Omental fat pad (tissue), 4 donors: ENCODE measurements around the gene ACSL5. TPM values are rescaled to one million over a fixed set of nuclear protein-coding genes. Genes with fewer than 3 reads are reported as not detected.
"Not testable (repeated sequence)": the region's sequence is repeated elsewhere in the genome, so short reads cannot be mapped to it uniquely, and the experiment has no call there.

Experiments
- ATAC-seq: fragments of 150-250 bp; one replicate; pipeline ENCODE4 v1.9.1; 2016; ENCODE audit warnings: mild to moderate bottlenecking, moderate library complexity; ENCODE audit not compliant: low FRiP score
- DNase-seq: peaks from one replicate; pipeline ENCODE4 v3.0.0-alpha.2; 2019; ENCODE audit warnings: low spot score
- CTCF ChIP-seq, 3 donors: fragments of 450-650 bp; IDR thresholded peaks; one replicate each; pipeline ENCODE4 v1.5.1; 2016 to 2017; ENCODE audit warnings: antibody characterized with exemption in 3 of 3, mild to moderate bottlenecking in 3 of 3, moderate library complexity in 2 of 3
- total RNA-seq, 4 donors: library from RNA; depleted of rRNA; stranded (reverse); fragments of >200 nt; gene quantifications; one replicate each; pipeline ENCODE4 v1.1.0, GENCODE V29; 2016

Gene ACSL5
- total RNA-seq, 4 donors from 2014 or later = 39.7 to 58.8 (median 48.4) TPM

DNA sequence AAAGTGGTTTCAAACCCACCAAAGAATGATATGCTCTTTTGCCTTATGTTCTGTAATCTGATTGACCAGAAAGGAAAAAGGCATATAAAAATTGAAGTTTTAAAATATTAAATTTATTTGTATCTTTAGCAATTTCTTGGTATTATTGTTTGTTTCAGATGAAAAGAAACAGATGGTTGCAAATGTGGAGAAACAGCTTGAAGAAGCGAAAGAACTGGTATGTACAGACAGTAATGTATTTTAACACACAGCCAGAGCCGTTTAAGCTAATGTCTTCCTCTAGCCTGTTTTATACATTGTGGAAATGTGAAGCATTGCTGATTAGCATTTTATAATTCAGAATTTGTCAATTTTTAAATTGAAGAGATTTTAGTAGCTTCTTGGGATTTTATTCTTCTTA is 86.5 kb downstream of the ACSL5 start:
- DNase-seq = no peak
- no peak for TF ChIP-seq CTCF (IDR thresholded peaks at IDR 0.05)
- no peak for ATAC-seq

GRCh38 chr10:112461029-112461887 is 87.3 kb downstream of the ACSL5 start:
- DNase-seq (no peak), ATAC-seq (no peak)
- no peak for TF ChIP-seq CTCF (IDR thresholded peaks at IDR 0.05)

GRCh38 chr10:112464074-112464473 is 90.2 kb downstream of the ACSL5 start:
- ATAC-seq, DNase-seq: not testable (repeated sequence)

- no peak for TF ChIP-seq CTCF (IDR thresholded peaks at IDR 0.05)
- no peak for ATAC-seq
- no peak for DNase-seq
Measured at GRCh38 chr10:112465299-112465883, 91.5 kb downstream of the ACSL5 start.

DNA sequence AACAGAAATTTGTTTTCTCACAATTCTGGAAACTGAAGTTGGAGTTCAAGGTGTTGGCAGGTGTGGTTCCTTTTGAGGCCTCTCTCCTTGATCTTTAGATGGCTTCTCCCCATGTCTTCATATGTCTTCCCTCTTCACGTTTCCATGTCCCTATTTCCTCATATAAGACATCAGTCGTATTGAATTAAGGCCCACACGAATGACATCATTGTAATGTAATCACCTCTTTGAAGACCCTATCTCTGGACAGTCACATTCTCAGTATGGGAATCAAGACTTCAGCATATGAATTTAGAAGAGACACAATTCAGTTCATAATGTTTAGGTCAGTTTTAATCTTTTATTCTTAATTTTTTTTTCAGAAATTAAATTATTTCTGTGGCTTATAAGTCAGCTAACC is 92.9 kb downstream of the ACSL5 start:
- TF ChIP-seq CTCF (IDR thresholded peaks at IDR 0.05) = no peak
- no peak for DNase-seq
- ATAC-seq = no peak

- no peak for TF ChIP-seq CTCF (IDR thresholded peaks at IDR 0.05)
- DNase-seq = no peak
- no peak for ATAC-seq
Measured at GRCh38 chr10:112467541-112468075, 93.7 kb downstream of the ACSL5 start.

GRCh38 chr10:112471878-112472487 is 98.1 kb downstream of the ACSL5 start:
- no peak for TF ChIP-seq CTCF (IDR thresholded peaks at IDR 0.05)
- ATAC-seq (peak; percentile 89), DNase-seq (no peak)
